GM10266 (cell line): ENCODE measurements around the gene FNDC11.
A peak's percentile ranks its signal among the peaks of the same experiment; 100 is the strongest.
"Not testable (repeated sequence)": the region's sequence is repeated elsewhere in the genome, so short reads cannot be mapped to it uniquely, and the experiment has no call there.

Experiments
- DNase-seq: peaks from one replicate; pipeline ENCODE4 v3.0.0; 2012; ENCODE audit errors: extremely low spot score
- CTCF ChIP-seq: IDR thresholded peaks from 2 replicates; pipeline ENCODE4 v1.5.1; 2012; ENCODE audit warnings: mild to moderate bottlenecking, low read depth; ENCODE audit not compliant: control insufficient read depth, insufficient read depth; ENCODE audit errors: missing control alignments

FNDC11 gene

DNA sequence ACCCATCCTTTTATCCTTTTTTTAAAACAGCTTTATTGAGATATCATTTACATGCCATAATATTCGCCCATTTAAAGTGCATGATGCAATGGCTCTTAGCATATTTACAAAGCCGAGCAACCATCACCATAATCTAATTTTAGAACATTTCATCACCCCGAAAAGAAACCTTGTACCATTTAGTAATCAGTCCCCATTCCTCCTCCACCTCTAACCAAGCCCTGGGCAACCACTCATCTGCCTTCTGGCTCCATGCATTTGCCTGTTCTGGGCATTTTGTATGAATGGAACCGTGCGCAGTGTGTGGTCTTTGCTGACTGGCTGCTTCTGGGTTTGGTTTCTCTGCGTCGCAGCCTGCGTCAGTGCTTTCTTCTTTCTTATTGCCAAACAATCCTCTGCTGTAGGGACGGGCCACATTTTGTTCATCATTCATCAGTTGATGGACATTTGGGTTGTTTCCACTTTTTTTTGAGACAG lies 44.8 kb upstream of the FNDC11 start:
- no peak for DNase-seq
- TF ChIP-seq CTCF: no peak

- no peak for DNase-seq
- no peak for TF ChIP-seq CTCF
Measured at GRCh38 chr20:63513207-63513606, 40.8 kb upstream of the FNDC11 start.

- not testable (repeated sequence) for DNase-seq
Measured at GRCh38 chr20:63514520-63514919, 39.4 kb upstream of the FNDC11 start.

DNA sequence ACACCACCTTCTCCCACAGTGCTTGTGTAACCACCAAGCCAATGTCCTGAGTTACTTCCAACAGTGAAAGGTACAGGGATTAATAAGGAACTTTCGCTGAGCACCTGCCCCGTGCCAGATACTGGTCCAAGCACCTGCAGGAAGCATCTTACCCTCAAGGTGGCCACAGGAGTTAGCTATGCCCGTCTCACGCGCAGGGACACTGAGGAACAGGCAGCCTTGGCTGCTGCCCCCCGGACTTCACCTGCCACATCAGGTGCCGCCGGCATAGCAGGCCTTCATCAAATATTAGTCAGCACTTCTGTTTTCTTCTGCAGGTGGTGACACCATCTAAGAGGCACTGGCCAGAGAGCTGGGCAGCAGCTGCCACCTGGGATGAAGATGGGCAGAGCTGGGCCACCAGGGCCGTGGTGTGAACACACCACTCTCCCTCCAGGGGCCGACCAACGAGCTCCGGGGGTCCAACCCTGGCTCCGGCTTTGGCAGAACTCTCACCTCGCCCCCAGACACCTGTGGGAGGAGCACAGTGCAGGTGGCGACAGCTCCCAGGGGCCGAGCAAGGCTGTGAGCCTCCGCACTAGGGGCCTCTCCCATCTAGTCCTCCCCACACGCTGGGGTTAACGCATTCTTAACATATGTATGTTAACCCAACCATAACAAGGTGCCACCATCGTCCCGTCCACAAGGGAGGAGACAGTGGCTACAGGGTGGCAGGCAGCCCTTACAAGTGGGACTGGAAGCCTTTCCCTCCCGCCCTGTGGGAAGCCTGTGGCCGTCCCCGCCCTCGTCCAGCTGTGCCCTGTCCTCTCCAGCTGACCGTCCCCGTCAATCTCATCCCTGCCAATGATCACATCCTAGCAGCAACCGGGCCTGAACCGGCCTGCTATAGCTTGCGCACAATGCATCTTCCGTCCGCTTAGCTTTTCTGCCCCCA lies 36.3 kb upstream of the FNDC11 start:
- TF ChIP-seq CTCF: no peak
- no peak for DNase-seq

DNA sequence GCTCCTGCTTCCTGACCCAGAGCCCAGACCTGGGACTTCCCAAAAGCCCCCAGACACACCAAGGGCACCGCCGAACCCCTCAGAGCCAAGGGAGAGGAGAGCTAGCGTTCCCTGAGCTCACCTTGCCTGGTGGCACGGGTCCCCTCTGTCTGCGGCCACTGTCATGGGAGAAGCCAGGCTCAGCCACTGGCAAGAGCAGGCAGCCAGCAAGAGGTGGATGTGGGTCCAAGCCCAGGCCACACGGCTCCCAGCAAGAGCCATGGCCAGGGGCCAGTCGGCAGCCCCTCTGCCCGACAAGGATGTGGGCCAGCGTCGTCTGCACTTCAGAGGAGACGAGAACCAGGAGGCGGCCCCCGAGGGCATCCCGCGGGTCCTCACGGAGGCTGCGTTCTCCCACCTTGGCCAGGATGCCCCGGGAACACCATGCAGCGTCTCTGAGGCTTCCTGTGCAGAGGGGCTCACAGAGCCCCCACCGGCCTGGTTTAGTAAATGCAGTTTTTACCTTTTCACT lies 35.6 kb upstream of the FNDC11 start:
- TF ChIP-seq CTCF: no peak
- no peak for DNase-seq

DNA sequence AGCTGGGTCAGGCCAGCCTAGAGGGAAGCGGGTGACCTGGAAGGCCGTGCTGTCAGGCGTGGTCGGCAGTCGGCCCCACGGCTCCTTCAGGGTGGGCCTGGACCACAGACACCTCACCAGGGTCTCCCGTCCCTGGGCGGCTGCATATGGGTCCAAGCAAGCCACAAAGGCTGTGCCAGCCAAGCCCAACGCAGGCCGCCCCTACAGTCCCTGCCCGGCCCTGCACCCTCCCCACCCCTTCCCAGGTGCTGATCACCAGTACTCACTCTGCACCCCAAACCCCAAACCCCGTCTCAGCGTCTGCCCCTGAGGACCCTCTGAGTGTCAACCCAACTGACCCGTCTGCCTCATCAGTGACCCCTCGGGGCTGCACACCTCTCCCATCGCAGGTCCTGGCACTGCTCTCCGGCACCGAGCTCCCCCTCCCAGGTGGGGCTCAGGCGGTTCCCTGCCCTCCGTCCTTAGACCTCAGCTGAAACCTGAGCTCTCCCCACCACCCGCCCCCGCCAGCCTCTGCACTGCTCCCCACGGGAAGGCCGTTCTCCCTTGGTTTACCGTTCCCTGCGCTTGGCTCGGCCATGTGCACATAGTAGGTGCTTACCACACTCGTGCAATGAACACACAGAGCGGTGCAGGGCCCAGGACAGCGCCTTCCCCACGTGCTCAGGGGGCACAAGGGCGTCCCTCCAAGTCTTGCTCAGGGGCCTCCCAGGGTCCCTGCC lies 34.9 kb upstream of the FNDC11 start:
- no peak for DNase-seq
- TF ChIP-seq CTCF: no peak

- peak; percentile 86 for DNase-seq
- TF ChIP-seq CTCF: peak; percentile 14
Measured at GRCh38 chr20:63519668-63520503, 34.1 kb upstream of the FNDC11 start.
